ENCODE results near the gene OXSM. TPM values are rescaled to one million over a fixed set of nuclear protein-coding genes. Genes with fewer than 3 reads are reported as not detected.

Gene OXSM
- total and polyA plus RNA-seq, 7 donors = 11.1 to 21.5 (median 13.3) TPM

DNA sequence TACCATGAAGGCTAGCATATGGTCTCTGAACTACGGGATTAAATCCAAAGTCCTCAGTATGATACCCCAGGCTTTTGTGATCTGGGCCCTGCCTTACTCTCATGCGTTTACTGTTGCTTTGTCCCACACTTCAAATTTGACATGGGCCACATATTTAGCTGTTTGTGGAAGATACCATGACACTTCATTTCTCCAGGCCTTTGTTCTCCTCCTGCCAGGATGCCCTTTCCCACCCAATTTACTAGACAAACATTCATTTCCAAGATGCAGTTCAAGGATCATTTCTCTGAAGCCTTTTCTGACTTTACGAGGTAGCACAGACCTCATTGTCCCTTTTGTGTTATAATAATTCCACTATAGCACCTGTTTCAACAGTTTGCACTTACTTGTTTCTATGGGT, 2.2 kb upstream of the OXSM start:
- Histone ChIP-seq H3K27ac (no peak overlapping the region), H3K27me3 (ENCODE audit: insufficient read depth in 3 of 3, low read length in 2 of 3) (no peaks in the 10 kb centered on the region), H3K9me3 (no peaks in the 10 kb centered on the region), H3K4me1 (peaks cover 24% of the 10 kb centered on the region), H3K4me3 (no peak overlapping the region), H3K36me3 (ENCODE audit: insufficient read depth in 1 of 2, low read depth in 1 of 2) (peaks cover 2 to 13% of the 10 kb centered on the region in 2 donors)
- ATAC-seq = no peak
- DNase-seq = no peak
- WGBS, 3 donors = 72 to 77% (median 74%) methylated on average over 3 of the region's 3 CpGs
- intact Hi-C loops (cut with DNase I) = loop anchor here in 1 of 2 donors (10.0 kb wide), 1 partner anchor 353 kb away; no protein-coding TSS in a partner anchor
- no peak for TF ChIP-seq CTCF (IDR thresholded peaks at IDR 0.05)

- Histone ChIP-seq H3K4me1 (peaks cover 24% of the 10 kb centered on the region), H3K27ac (peak overlapping the region; percentile 96), H3K9me3 (no peaks in the 10 kb centered on the region), H3K27me3 (ENCODE audit: insufficient read depth in 3 of 3, low read length in 2 of 3) (no peaks in the 10 kb centered on the region), H3K4me3 (peak overlapping the region; percentile 81), H3K36me3 (ENCODE audit: insufficient read depth in 1 of 2, low read depth in 1 of 2) (peaks cover 2 to 17% of the 10 kb centered on the region in 2 donors)
- no peak for TF ChIP-seq CTCF (IDR thresholded peaks at IDR 0.05)
- no peak for ATAC-seq
- DNase-seq = no peak
- 16 to 29% (median 21%) methylated on average over 2 of the region's 2 CpGs for WGBS, 3 donors
- intact Hi-C loops (cut with DNase I) = loop anchor here in 1 of 2 donors (10.0 kb wide), 1 partner anchor 354 kb away; no protein-coding TSS in a partner anchor
Observed at GRCh38 chr3:25789209-25789595, 688 bp upstream of the OXSM start.

DNA sequence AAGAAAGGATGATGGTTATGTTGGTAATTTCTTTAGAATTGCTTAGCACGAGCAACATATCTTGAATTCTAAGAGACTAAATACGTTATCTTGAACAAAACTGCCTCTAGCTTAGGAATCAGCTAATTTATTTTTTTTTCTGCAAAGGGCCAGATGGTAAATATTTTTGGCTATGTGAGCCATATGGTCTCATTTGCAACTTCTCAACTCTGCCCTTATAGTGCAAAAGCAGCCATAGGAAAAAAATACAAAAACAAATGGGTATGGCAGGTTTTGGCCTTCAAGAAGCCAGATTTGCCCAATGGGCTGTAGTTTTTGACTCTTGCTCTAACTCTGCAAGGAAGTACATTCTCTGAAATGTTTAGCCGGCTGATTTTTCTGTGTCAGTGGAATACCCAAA, 11.9 kb downstream of the OXSM start:
- no peak for DNase-seq
- 89 to 94% (median 92%) methylated on average over 3 of the region's 3 CpGs for WGBS, 3 donors
- intact Hi-C loops (cut with DNase I) = no loop called here
- H3K27me3 ChIP-seq (ENCODE audit: insufficient read depth in 3 of 3, low read length in 2 of 3) = no peaks in the 10 kb centered on the region
- no peak for ATAC-seq
- H3K27ac ChIP-seq = no peak overlapping the region
- TF ChIP-seq CTCF (IDR thresholded peaks at IDR 0.05) = no peak
- no peaks in the 10 kb centered on the region for H3K4me1 ChIP-seq
- H3K4me3 ChIP-seq = no peak overlapping the region
- no peaks in the 10 kb centered on the region for H3K36me3 ChIP-seq (ENCODE audit: insufficient read depth in 1 of 2, low read depth in 1 of 2)
- H3K9me3 ChIP-seq = no peaks in the 10 kb centered on the region

DNA sequence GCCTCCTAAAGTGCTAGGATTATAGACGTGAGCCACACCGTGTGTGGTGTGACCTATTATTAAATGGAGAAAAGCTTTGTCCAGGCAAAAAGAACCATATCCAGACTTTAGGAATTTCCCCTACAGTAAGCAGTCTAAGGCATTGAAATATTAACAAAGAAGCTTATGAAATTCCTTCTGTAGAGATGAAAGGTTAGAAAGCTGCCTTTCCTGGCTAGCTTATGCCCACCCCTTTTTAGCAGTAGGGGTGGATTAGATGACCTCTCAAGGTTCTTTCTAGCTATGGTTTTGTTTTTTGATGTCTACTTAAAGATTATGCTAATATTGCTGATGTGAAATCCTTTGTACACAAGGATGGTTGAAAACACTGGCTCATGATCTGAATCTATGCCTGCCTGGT, 13.9 kb downstream of the OXSM start:
- no peak for ATAC-seq
- Histone ChIP-seq H3K27ac (no peak overlapping the region), H3K4me3 (no peak overlapping the region), H3K4me1 (no peaks in the 10 kb centered on the region), H3K27me3 (ENCODE audit: insufficient read depth in 3 of 3, low read length in 2 of 3) (no peaks in the 10 kb centered on the region), H3K36me3 (ENCODE audit: insufficient read depth in 1 of 2, low read depth in 1 of 2) (no peaks in the 10 kb centered on the region), H3K9me3 (no peaks in the 10 kb centered on the region)
- intact Hi-C loops (cut with DNase I) = no loop called here
- no peak for DNase-seq
- no peak for TF ChIP-seq CTCF (IDR thresholded peaks at IDR 0.05)
- 73 to 89% (median 88%) methylated on average over 2 of the region's 2 CpGs for WGBS, 3 donors

GRCh38 chr3:25804676-25805075, 14.8 kb downstream of the OXSM start:
- Histone ChIP-seq H3K4me1 (no peaks in the 10 kb centered on the region), H3K27me3 (ENCODE audit: insufficient read depth in 3 of 3, low read length in 2 of 3) (no peaks in the 10 kb centered on the region), H3K9me3 (no peaks in the 10 kb centered on the region), H3K4me3 (no peak overlapping the region), H3K27ac (no peak overlapping the region), H3K36me3 (ENCODE audit: insufficient read depth in 1 of 2, low read depth in 1 of 2) (no peaks in the 10 kb centered on the region)
- DNase-seq (no peak), ATAC-seq (no peak)
- WGBS, 3 donors = 92 to 100% (median 95%) methylated on average over 1 of the region's 1 CpG
- intact Hi-C loops (cut with DNase I) = no loop called here
- TF ChIP-seq CTCF (IDR thresholded peaks at IDR 0.05) = no peak

All from psoas muscle (tissue), 8 donors.